Mesothelial cell of epicardium (in vitro differentiated cells): Measurements from ENCODE around the gene UGT1A6. TPM values are rescaled to one million over a fixed set of nuclear protein-coding genes. Genes with fewer than 3 reads are reported as not detected.

Experiments used
- DNase-seq, 2 experiments: peaks; one replicate each; pipeline ENCODE4 v3.0.0; 2021; ENCODE audit warnings: low spot score in 2 of 2; ENCODE audit not compliant: unreplicated experiment in 2 of 2
- H3K27ac Mint-ChIP-seq: 2 replicates; pipeline ENCODE4 v1.8.0; 2021; ENCODE audit warnings: mixed read lengths
- H3K27me3 Mint-ChIP-seq: 2 replicates; pipeline ENCODE4 v1.8.0; 2021; ENCODE audit warnings: low read depth, mixed read lengths
- H3K36me3 Mint-ChIP-seq: 2 replicates; pipeline ENCODE4 v1.8.0; 2021; ENCODE audit warnings: mixed read lengths
- H3K4me1 Mint-ChIP-seq: 2 replicates; pipeline ENCODE4 v1.8.0; 2021; ENCODE audit warnings: mixed read lengths
- H3K4me3 Mint-ChIP-seq: 2 replicates; pipeline ENCODE4 v1.8.0; 2021; ENCODE audit warnings: mild to moderate bottlenecking, moderate library complexity, mixed read lengths
- H3K9me3 Mint-ChIP-seq: 2 replicates; pipeline ENCODE4 v1.8.0; 2021; ENCODE audit warnings: mixed read lengths
- total RNA-seq: library from RNA; stranded (reverse); gene quantifications from 3 replicates; pipeline ENCODE4 v1.2.1, GENCODE V29; 2021
- TF ChIP-seq, protein P1 (sequence below): fragments of 200-600 bp; sonication (generic); IDR thresholded peaks from one replicate; pipeline ENCODE4 v1.5.0; 2021; ENCODE audit warnings: antibody characterized with exemption; ENCODE audit not compliant: unreplicated experiment

The UGT1A6 gene
- total RNA-seq, 1 donor from 2014 or later, result not detected

DNA sequence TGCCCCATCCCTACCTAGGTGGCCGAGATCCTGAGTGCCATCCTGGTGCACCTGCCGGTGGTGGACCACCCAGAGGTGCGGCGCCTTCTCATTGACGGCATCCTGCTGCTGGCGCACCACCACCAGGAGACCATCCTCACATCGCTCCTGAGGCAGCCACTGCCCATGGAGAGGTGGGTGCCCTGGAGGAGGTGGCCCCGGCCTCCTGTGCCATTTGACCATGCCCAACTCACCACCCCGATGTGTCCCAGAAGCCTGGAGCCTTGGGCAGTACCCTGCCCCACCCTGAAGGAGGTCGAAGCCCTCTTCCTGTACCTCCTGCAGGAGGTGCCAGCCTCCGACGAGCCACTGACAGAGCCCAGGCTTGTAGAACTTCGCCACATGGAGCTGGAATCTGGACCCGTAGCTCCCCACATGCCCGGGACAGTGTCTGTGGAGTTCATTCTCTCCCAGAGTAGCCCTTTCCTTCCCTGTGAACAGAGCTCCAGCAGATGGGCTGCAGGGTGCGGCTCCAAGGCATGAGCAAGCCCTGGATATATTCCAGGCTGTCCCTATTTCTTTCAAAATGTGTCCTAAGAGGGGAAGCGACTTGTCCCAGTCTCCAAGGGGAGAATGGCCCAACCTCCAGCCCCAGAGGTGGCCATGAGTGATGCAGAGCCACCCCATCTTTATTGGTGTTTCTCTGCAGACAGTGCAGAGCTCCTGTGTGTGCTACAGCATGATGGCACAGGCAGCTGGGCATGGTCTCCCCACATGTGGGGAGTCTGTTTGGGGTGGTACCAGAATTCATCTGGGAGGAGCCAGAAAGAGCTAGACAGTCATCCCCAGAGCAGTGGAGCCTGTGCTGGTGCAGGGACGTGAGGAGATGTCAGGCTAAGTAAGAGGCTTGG, 127.4 kb downstream of the UGT1A6 start:
- Mint-ChIP-seq H3K36me3 (peaks cover 3% of the 10 kb centered on the region), H3K27ac (no peak overlapping the region), H3K27me3 (peaks cover 7% of the 10 kb centered on the region), H3K9me3 (peaks cover 14% of the 10 kb centered on the region), H3K4me3 (no peak overlapping the region), H3K4me1 (peaks cover 18% of the 10 kb centered on the region)
- TF ChIP-seq, protein P1, sequence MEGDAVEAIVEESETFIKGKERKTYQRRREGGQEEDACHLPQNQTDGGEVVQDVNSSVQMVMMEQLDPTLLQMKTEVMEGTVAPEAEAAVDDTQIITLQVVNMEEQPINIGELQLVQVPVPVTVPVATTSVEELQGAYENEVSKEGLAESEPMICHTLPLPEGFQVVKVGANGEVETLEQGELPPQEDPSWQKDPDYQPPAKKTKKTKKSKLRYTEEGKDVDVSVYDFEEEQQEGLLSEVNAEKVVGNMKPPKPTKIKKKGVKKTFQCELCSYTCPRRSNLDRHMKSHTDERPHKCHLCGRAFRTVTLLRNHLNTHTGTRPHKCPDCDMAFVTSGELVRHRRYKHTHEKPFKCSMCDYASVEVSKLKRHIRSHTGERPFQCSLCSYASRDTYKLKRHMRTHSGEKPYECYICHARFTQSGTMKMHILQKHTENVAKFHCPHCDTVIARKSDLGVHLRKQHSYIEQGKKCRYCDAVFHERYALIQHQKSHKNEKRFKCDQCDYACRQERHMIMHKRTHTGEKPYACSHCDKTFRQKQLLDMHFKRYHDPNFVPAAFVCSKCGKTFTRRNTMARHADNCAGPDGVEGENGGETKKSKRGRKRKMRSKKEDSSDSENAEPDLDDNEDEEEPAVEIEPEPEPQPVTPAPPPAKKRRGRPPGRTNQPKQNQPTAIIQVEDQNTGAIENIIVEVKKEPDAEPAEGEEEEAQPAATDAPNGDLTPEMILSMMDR, result no peak
- peak in 1 of 2 experiments; percentile 29 for DNase-seq

DNA sequence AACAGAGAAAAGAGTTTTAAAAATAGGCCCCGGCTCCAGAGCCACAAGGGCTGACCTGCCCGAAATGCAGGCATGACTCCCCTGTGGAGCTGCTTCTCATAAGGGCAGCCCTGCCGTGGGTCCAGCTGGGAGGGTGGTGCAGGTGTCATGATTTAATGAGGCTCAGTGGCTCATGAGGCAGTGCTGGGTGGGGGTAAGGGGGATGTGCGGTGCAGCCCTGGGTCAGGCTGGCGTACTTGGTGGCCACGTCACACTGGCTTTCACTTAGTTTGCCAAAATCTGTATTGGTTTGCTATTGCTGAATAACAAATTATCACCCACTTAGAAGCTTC, 128.1 kb downstream of the UGT1A6 start:
- H3K36me3 Mint-ChIP-seq, result no peaks in the 10 kb centered on the region
- peaks cover 18% of the 10 kb centered on the region for H3K4me1 Mint-ChIP-seq
- no peak overlapping the region for H3K4me3 Mint-ChIP-seq
- H3K9me3 Mint-ChIP-seq, result peaks cover 8% of the 10 kb centered on the region
- H3K27me3 Mint-ChIP-seq, result peaks cover 7% of the 10 kb centered on the region
- TF ChIP-seq, protein P1, result no peak
- no peak overlapping the region for H3K27ac Mint-ChIP-seq
- peak in 1 of 2 experiments; percentile 16 for DNase-seq

DNA sequence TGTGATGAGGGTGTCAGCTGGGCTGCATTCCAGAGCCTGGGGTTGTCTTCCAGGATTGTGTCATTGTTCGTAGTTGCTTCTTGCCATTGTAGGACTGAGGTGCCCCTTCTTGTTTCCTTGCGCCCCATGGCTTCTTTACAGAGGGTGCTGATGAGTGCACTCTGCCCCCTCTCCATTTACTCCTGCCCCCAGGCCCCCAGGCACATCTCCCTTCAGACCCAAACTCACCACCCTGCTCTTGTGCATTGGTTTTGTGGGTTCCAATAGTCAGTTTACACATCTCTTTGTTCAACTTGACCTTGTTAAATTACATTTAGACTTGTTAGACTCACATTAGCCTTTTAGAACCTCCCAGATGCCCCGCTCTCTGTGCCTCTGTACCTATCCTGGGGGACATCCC, 128.5 kb downstream of the UGT1A6 start:
- Mint-ChIP-seq H3K9me3 (peaks cover 5% of the 10 kb centered on the region), H3K27ac (no peak overlapping the region), H3K36me3 (no peaks in the 10 kb centered on the region), H3K27me3 (peaks cover 7% of the 10 kb centered on the region), H3K4me3 (no peak overlapping the region), H3K4me1 (peaks cover 14% of the 10 kb centered on the region)
- no peak for DNase-seq
- TF ChIP-seq, protein P1, result no peak

DNA sequence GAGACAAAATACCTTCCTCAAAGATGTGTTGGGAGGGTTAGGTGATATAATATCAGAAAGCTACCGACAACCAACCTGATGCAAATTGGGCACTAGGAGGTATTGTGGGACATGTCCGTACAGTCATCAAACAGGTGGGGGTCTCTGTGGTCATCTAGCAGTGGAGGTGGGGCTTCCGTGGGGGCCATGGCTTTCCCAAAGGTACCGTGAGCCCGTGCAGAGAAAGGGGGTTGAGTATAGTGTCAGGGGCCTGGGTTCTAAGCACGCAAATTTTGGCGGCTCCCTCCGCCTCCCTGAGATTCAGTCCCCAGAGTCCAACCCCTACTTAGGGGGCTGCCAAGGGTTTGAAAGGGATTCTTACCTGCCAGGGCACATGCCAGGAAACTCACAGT, 129.0 kb downstream of the UGT1A6 start:
- H3K36me3 Mint-ChIP-seq, result no peaks in the 10 kb centered on the region
- H3K27ac Mint-ChIP-seq, result no peak overlapping the region
- H3K4me1 Mint-ChIP-seq, result peaks cover 9% of the 10 kb centered on the region
- H3K27me3 Mint-ChIP-seq, result peaks cover 7% of the 10 kb centered on the region
- H3K9me3 Mint-ChIP-seq, result peaks cover 7% of the 10 kb centered on the region
- TF ChIP-seq, protein P1, result no peak
- no peak overlapping the region for H3K4me3 Mint-ChIP-seq
- peak in 1 of 2 experiments; percentile 25 for DNase-seq

DNA sequence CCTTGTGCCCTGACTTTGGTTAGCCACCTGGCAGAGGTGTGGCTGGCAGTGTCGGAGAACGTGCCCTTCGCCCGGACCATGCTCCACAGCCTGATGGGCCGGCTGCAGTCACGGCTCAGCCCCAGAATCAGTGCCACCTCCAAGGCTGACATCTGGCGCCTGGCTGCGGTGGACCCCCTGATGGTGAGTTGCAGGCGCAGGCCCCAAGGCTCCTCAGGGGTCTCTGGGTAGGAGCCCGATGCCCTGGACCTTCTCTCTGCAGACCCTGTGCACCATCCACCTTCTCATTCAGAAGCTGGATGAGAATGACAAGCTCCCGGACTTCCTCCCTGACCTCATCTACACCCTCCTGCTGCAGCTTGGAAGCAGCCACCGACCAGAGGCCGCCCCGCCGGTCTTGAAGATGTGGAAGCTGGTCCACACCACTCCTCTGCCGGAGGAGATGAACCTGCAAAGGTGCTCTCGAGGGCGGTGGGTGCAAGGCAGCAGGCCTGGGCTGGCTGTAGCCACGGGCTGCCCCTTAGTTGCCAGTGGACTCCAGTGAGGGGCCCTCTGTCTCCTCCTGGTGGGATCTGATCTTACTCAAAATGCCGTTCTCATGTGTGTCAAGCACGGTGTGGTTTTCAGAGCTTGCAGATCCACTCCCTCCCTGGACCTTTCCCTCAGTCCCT, 129.5 kb downstream of the UGT1A6 start:
- H3K36me3 Mint-ChIP-seq, result no peaks in the 10 kb centered on the region
- DNase-seq, result peak in 1 of 2 experiments; percentile 7
- peaks cover 7% of the 10 kb centered on the region for H3K27me3 Mint-ChIP-seq

More for the DNA sequence above, 129.5 kb downstream of the UGT1A6 start:
- Mint-ChIP-seq H3K27ac (no peak overlapping the region), H3K4me3 (no peak overlapping the region), H3K9me3 (peaks cover 9% of the 10 kb centered on the region), H3K4me1 (peaks cover 3% of the 10 kb centered on the region)
- TF ChIP-seq, protein P1, result no peak

Other genes starting within 250 kb of the UGT1A6 start
- 48.7 to 51.0 TPM (median 50.0 TPM) in 3 replicates for gene USP40, start 126.1 kb upstream of the UGT1A6 start, total RNA-seq
- not detected in 3 replicates for gene UGT1A8, start 75.3 kb upstream of the UGT1A6 start, total RNA-seq
- gene UGT1A10, start 56.4 kb upstream of the UGT1A6 start, total RNA-seq, result not detected in 3 replicates
- gene UGT1A9, start 21.0 kb upstream of the UGT1A6 start, total RNA-seq, result not detected in 3 replicates
- gene UGT1A7, start 11.0 kb upstream of the UGT1A6 start, total RNA-seq, result not detected in 3 replicates
- not detected in 3 replicates for gene UGT1A5, start 20.0 kb downstream of the UGT1A6 start, total RNA-seq
- not detected in 3 replicates for gene UGT1A4, start 25.8 kb downstream of the UGT1A6 start, total RNA-seq
- not detected in 3 replicates for gene UGT1A3, start 36.2 kb downstream of the UGT1A6 start, total RNA-seq
- gene UGT1A1, start 67.4 kb downstream of the UGT1A6 start, total RNA-seq, result not detected in 3 replicates
- not detected in 3 replicates for gene MROH2A, start 85.4 kb downstream of the UGT1A6 start, total RNA-seq
- 13.5 to 19.4 TPM (median 17.6 TPM) in 3 replicates for gene HJURP, start 161.6 kb downstream of the UGT1A6 start, total RNA-seq
- not detected in 3 replicates for gene TRPM8, start 224.5 kb downstream of the UGT1A6 start, total RNA-seq